GM19023 (cell line): ENCODE results near the gene NHLRC1.

Experiments used
- ATAC-seq: cut with Tn5 transposase; IDR thresholded peaks from one replicate; pipeline ENCODE4 v1.9.1; 2021; ENCODE audit warnings: mild to moderate bottlenecking, moderate library complexity; ENCODE audit not compliant: unreplicated experiment

The NHLRC1 gene

DNA sequence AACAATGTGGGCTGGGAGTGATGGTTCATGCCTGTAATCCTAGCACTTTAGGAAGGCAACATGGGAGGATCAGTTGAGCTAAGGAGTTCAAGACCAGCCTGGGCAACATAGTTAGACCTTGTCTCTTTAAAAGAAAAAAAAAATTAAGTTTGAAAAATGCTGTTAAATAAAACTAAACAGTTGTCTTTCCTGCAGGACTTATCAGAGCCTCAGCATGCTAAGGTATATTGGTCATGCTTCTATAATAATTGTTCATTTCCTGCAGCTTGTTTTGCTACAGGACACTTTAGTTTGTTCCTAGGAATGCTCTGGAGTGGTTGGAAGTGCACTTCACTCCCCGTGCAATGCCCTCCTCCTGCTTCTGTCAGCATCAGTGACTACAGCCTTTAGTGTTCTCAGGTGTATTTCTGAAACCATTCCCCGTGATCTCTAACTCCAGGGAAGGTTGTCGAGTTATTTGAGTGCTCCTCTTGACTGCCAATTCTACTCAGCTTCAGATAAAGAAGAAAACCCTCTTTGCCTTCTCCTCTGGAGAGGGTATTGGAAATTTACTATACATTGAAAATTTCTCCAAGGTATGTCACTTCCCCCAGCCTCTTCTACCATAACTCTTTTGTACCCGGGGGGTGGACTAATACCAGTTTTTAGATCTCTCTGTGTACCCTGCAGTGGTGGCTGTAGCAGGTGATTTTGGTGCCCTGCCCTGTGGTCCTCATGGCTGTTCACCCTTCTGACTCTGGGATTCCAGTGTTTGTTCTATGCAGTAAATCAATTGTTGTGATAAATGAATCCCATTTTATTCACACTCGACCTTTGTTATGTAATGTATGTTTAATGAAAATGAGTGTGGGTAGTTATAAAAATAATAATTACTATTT, 33.8 kb downstream of the NHLRC1 start:
- no peak for ATAC-seq

GRCh38 chr6:18087396-18088165, 34.9 kb downstream of the NHLRC1 start:
- no peak for ATAC-seq

DNA sequence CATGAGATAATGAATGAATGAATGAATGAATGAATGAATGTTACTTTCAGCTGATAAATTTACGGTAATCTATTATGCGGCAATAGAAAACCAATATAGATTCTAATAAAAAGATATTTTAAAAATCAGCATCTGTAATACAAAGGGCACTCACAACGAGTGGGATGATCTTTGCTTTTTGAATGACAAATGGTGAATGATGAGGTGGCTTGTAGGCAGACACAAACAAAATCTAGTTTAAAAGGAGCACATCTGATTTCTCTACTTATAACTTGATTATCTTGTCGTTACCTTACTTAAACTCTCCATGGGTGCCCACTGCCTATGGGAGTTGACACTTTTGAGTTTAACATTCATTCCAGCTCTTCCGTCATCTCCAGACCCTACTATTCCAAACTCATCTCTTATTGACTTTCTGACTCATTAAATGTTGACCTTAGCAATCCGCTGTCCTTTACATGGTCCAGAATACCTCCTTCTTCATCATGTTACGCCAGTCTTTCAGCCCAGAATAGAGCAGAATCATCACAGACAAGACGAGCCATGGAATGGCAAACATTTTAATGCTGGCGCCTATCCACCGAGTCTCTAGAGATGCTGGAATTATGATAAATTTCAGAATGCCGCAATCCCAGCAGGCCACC, 41.3 kb downstream of the NHLRC1 start:
- ATAC-seq = no peak

DNA sequence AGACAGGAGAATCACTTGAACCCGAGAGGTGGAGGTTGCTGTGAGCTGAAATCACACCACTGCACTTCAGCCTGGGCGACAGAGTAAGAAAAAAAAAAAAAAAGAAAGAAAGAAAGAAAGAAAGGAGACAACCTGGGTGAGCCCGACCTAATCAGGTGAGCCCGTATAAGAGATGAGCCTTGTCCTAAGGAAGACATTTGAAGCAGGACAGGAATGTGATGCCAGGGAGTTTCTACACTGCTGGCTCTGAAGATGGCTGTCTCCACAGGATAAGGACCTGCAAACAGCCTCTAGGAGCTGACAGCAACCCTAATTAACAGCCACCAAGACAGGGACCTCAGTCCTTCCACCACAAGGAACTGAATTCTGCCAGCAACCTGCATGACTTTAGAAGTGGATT, 41.9 kb downstream of the NHLRC1 start:
- ATAC-seq = no peak

DNA sequence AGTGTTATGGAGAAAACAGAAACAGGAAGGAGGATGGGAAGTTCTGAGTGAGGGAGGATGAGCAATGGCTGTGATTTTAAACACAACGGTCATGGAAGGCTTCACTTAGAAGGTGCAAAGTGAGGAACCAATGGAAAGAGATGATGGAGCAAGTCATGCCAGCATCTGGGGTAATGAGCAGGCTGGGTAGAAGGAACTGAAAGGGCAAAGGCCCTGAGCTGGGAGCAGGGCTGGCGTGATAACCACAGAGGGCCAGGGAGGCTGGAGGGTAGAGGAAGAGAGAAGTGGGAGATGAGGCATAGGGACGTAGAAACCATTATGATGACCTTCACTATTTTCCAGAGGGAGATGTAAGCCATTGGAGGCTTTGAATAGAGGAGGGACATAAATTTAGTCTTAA, 43.6 kb downstream of the NHLRC1 start:
- no peak for ATAC-seq

GRCh38 chr6:18076231-18076630, 46.2 kb downstream of the NHLRC1 start:
- no peak for ATAC-seq

DNA sequence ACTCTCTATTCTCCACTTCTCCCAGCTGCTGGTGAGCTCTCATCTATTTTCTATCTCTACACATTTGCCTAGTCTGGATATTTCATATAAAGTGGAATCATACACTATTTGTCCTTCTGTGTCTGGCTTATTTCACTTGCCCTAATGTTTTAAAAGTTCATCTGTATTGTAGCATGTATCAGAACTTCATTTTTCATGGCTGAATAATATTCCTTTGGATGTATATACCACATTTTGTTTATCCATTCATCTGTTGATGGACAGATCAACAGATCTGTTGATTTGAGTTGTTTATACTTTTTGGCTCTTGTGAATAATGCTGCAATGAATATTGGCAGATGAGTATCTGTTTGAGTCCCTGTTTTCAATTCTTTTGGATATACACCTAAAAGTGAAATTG, 49.6 kb downstream of the NHLRC1 start:
- ATAC-seq = no peak

GRCh38 chr6:18070486-18070885, 52.0 kb downstream of the NHLRC1 start:
- ATAC-seq = no peak
